HG02840 (cell line): ENCODE measurements around the gene ASB6.
A peak's percentile ranks its signal among the peaks of the same experiment; 100 is the strongest.

Source experiments
- ATAC-seq: cut with Tn5 transposase; IDR thresholded peaks from one replicate; pipeline ENCODE4 v1.9.1; 2021; ENCODE audit warnings: mild to moderate bottlenecking, moderate library complexity, moderate number of reproducible peaks; ENCODE audit not compliant: unreplicated experiment, low FRiP score

The ASB6 gene

DNA sequence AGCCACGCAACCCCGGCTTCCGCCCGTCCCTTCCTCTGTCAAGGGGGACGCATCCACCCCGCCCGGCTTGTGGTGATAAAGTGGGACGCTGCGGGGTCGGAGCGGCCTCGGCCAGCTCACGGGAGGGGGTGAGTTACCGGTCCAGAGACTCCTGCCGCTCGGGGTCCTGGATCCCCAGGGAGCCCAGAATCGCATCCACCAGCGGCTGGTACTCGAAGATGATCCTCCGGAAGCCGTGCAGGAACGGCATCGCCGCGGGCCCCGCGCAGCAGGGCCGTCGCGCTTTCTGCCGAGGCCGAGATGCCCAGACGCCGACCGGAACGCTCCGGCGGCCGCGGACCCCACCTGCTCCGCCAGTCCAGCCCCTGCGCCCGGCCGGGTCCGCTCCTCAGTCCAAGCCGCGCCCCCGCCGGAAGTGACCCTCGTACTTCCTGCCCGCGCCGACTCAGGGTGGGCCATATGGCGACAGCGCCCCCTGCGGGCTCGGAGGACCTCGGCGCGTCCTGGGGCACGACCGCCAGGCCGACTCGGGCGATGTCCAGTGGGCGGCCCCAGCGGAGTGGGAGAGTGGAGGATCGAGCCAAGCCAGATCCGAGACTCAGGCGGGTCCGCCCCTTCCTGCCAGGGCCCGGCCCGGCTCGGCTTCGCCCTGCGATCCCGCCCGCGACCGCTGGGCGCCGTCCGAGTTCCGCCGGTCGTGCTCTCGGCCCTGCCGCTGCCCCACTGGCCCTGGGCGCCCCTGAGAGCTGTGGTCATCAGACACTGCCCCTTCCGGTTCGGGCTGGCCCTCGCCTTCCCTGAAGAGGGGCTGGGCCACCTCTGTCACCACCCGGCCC is at the start of gene ASB6:
ASB6 (minus strand) TSS at position 402 of the 836 bp plus-strand sequence; CDS start at position 250, 152 bp downstream.
- peak; percentile 91 for ATAC-seq

- no peak for ATAC-seq
Observed at GRCh38 chr9:129688285-129689043, 46.5 kb upstream of the ASB6 start.

DNA sequence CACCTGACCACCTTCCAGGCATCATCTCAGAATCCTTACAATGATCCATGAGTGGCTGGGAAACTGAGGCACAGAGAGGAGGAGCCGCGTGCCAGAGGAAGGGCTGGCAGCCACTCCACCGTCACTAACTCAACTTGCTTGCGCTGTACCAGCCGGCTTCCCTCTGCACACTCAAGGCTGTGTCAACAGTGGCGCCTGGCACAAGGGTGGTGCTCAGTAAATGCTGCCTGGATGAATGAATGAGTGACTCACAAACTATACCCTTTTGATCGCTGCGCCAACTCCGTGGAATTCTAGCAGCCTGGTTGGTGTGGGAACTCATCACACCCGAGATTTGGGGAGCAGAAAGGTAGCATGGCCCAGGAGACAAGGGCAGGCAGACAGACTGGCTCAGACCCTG is 45.4 kb upstream of the ASB6 start:
- ATAC-seq: no peak

GRCh38 chr9:129686736-129687135 is 44.8 kb upstream of the ASB6 start:
- no peak for ATAC-seq

- ATAC-seq: no peak
Observed at GRCh38 chr9:129685933-129686259, 43.9 kb upstream of the ASB6 start.

GRCh38 chr9:129685220-129685932 is 43.4 kb upstream of the ASB6 start:
- no peak for ATAC-seq

DNA sequence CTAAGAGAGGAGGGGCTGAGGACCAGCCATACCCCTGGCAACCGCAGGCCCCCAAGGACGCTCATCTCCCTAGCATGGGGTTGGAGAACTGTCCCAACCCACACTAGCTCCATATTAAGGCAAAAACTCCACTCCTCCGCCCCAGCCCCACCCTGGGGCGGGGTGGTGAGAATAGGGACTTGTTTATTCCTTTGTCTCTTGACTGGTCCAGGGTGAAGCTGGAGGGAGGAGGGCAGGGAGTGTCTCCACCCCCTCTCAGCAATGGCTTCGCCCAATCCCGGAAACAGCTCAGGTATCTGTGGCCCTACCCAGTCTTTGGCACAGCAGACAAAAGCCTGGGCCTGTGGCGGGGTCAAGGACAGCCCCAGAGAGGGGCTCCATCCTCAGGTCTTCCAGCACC is 40.4 kb upstream of the ASB6 start:
- ATAC-seq: no peak

- no peak for ATAC-seq
Observed at GRCh38 chr9:129681924-129682323, 40.0 kb upstream of the ASB6 start.

DNA sequence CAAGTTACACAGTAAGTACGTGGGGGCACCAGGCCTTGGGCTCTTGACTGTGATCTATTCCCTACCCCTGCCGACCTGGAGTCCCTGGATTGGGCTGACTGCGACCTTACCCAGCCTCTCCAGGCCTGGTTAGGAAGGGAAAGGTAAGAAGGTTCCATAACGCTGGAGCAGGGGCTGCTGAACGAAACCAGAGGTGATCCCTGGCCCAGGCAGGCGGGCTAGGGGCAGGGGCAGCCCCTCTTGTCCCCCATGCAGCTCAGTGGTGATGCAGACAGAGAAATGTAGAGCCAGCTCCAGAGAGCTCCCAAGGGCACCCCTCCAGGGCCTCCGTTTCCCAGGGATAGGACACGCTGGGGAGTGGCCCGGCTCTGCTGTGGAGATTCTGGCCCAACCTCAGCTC is 37.6 kb upstream of the ASB6 start:
- no peak for ATAC-seq

DNA sequence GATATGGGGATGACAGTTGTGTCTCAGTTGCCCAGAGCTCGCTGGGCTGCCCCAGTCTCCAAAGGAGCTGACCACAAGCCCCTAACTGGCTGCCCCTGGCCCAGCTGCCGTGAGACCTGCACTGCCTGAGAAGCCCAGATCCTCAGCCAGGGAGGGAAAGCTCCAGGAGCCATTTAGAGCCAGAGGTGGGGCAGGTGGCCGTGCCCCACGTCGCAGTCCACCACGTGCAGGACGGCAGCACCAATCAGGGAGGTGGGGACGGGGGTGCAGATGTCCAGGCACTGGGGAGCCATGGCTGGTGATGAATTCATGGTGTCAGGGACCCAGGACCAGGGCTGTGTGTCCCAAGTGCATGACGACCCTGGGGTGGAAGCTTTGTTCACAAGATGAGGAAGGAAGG is 36.9 kb upstream of the ASB6 start:
- no peak for ATAC-seq

GRCh38 chr9:129677456-129677855 is 35.5 kb upstream of the ASB6 start:
- ATAC-seq: no peak

GRCh38 chr9:129676975-129677374 is 35.0 kb upstream of the ASB6 start:
- ATAC-seq: no peak

- no peak for ATAC-seq
Observed at GRCh38 chr9:129676287-129676686, 34.3 kb upstream of the ASB6 start.

DNA sequence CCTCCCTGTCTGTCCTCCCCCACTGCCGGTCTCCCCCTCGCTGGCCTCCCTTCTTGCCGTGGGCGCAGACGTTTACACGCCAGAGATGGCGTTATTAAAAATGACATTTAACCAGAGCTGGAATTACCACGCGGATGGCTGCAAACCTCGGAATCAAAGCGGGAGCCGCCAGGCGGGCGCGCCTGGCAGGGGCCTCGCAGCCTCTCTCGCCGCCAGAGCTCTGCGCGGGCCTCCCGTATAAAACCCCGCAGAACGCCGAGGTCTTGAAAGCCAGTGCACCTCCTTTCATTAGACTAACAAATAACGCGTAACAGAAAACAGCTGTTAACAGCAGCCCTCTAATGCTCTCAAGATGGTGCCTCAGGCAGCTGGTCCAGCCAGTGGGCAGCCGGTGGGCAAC is 33.7 kb upstream of the ASB6 start:
- no peak for ATAC-seq

DNA sequence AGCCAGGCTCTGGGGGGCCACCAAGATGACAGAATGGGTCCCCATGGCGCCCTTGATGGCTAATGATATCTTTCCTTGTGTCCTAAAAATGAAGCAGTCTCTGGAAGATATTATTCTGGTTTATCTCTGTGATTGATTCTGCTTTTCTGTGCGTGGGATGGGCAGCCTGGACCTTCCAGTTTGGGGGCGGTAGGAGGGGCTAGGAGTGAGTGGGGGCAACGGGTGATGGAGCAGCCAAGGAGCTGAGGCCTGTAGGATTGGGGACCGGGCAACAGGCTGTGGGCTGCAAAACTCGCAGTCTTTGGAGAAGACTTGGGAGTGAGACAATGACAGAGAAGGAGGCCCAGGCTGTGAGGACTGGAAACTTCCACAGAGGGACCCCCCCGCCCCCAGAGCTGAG is 32.3 kb upstream of the ASB6 start:
- ATAC-seq: no peak

DNA sequence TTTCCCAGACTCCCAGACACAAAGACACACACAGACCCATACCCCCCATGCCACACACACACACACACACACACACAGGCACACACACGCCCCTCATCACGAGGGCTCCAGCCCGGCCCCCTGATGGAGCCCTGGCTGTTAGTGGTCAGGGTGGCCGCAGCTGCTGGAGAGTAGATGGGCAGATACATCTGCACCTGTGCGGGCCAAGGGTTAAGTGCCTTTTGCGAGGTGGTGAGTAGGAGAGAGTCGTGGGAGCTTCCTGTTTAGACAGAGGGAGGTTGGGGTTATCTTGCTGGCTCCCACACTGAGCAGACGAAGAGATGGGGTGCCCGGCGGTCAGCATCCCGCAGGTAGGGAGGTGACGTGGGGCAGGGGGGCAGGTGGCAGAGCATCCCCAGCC is 31.7 kb upstream of the ASB6 start:
- no peak for ATAC-seq

DNA sequence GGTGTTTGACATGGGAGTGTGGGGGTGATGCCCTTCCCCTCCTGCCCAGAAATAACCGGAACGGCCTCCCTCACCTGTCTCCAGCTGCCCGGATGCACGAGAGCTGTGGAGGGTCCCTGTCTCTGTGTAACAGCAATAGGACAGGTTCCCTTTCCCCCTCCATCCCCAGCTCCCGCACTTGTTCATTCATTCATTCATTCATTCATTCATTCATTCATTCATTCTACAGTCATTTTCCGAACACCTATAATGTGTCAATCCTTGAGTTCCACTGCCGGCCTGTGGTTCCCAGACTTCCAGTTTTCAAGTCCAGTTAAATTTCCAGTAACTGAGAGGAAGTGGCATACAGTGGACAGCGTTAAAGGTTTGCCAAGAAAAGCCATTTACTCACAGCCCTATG is 30.8 kb upstream of the ASB6 start:
- no peak for ATAC-seq

DNA sequence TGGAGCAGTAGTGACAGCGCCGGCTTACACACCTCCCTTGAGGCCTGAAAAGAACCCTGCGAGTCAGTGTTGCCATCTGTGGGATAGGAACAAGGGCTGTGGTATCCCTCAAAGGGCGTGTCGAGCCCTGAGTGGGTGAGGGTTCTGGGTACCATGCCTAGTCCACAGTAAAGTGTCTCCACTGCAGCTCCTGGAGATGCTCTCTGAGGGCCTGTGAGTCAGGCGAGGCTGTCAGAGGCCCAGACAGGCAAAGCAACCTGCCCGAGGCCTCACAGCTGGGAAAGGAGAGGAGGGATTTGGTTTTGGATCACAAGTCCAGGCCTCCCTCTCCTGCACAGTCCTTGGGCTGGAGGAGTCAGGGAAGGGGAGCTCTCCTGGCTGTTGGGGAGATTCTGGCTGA is 29.6 kb upstream of the ASB6 start:
- no peak for ATAC-seq

- no peak for ATAC-seq
Observed at GRCh38 chr9:129671065-129671464, 29.1 kb upstream of the ASB6 start.

GRCh38 chr9:129669946-129670345 is 28.0 kb upstream of the ASB6 start:
- no peak for ATAC-seq

GRCh38 chr9:129669141-129669718 is 27.3 kb upstream of the ASB6 start:
- no peak for ATAC-seq
